Gastrocnemius medialis (tissue), 4 donors: Measurements from ENCODE around the gene FRMD4B. TPM values are rescaled to one million over a fixed set of nuclear protein-coding genes. Genes with fewer than 3 reads are reported as not detected.

Experiments
- ATAC-seq, 2 donors: fragments of 150-250 bp; one replicate each; pipeline ENCODE4 v1.9.1; 2016
- DNase-seq, 2 donors: peaks; one replicate each; pipeline ENCODE4 v3.0.0-alpha.2; 2019
- H3K27ac ChIP-seq, 4 donors: fragments of 200-600 bp; sonication (generic); 1 replicate in 1 of 4; 2 replicates in 3 of 4; pipeline ENCODE4 v1.5.1; 2016 to 2018; ENCODE audit warnings: mild to moderate bottlenecking in 2 of 4, moderate library complexity in 1 of 4
- H3K27me3 ChIP-seq, 3 donors: fragments of 200-600 bp; sonication (generic) in 2 of 3; 1 replicate in 1 of 3; 2 replicates in 2 of 3; pipeline versions ENCODE4 v1.5.1 to v1.6.0; 2016 to 2019; ENCODE audit warnings: mild to moderate bottlenecking in 1 of 3, moderate library complexity in 1 of 3
- H3K36me3 ChIP-seq, 2 donors: fragments of 200-600 bp; sonication (generic) in 1 of 2; one replicate each; pipeline ENCODE4 v1.5.1; 2017 to 2018
- H3K4me1 ChIP-seq, 2 donors: fragments of 200-600 bp; sonication (generic) in 1 of 2; one replicate each; pipeline ENCODE4 v1.5.1; 2016 to 2017; ENCODE audit warnings: mild to moderate bottlenecking in 2 of 2
- H3K4me3 ChIP-seq, 4 donors: fragments of 200-600 bp; sonication (generic) in 3 of 4; 1 replicate in 1 of 4; 2 replicates in 3 of 4; pipeline ENCODE4 v1.5.1; 2016 to 2019; ENCODE audit warnings: mild to moderate bottlenecking in 2 of 4
- H3K9me3 ChIP-seq, 3 donors: fragments of 200-600 bp; sonication (generic) in 2 of 3; 1 replicate in 1 of 3; 2 replicates in 2 of 3; pipeline ENCODE4 v1.5.1; 2016 to 2019
- CTCF ChIP-seq, 5 experiments: fragments of 450-650 bp in 3 of 5; fragments of 200-600 bp in 2 of 5; sonication (generic) in 2 of 5; IDR thresholded peaks in 4 of 5; conservative IDR thresholded peaks in 1 of 5; 1 replicate in 4 of 5; 2 replicates in 1 of 5; pipeline ENCODE4 v1.5.1; 2016 to 2019; ENCODE audit warnings: antibody characterized with exemption in 5 of 5, mild to moderate bottlenecking in 3 of 5, moderate library complexity in 3 of 5
- POLR2A ChIP-seq, 2 donors: fragments of 450-650 bp; IDR thresholded peaks; one replicate each; pipeline ENCODE4 v1.6.1; 2017; ENCODE audit warnings: antibody characterized with exemption in 2 of 2, mild to moderate bottlenecking in 2 of 2, moderate library complexity in 2 of 2
- in situ Hi-C, 4 donors: fragments of 200-750 bp; cut with MboI; loops; one replicate each; pipeline versions ENCODE4 v1.15.0 to v1.8.0; 2017; ENCODE audit warnings: low sequenced_read_pairs in 4 of 4
- intact Hi-C: fragments of 100-400 bp; cut with DNase I; formaldehyde crosslinking; loops from one replicate; pipeline ENCODE4 v1.15.1; 2023; ENCODE audit warnings: low total_unique reads
- total RNA-seq, 4 donors: library from RNA; depleted of rRNA; stranded (reverse); fragments of >200 nt; gene quantifications; one replicate each; pipeline versions ENCODE4 v1.1.0 to v1.2.3, GENCODE V29; 2016

The FRMD4B gene
- total RNA-seq, 4 donors from 2014 or later, result 0.29 to 3.6 (median 1.7) TPM

- intact Hi-C loops (no loop called here), in situ Hi-C loops (loop anchor here in 1 of 4 donors (10.0 kb wide), 1 partner anchor 259 kb away; no protein-coding TSS in a partner anchor)
- no peak for DNase-seq
- H3K4me1 ChIP-seq, result no peaks in the 10 kb centered on the region
- TF ChIP-seq CTCF (IDR thresholded peaks at IDR 0.05 in 4 of 5, conservative IDR thresholded peaks at IDR 0.05 in 1 of 5) (no peak), POLR2A (IDR thresholded peaks at IDR 0.05) (no peak)
- no peaks in the 10 kb centered on the region for H3K9me3 ChIP-seq
- H3K27me3 ChIP-seq, result no peaks in the 10 kb centered on the region
- no peak overlapping the region for H3K4me3 ChIP-seq
- no peaks in the 10 kb centered on the region for H3K36me3 ChIP-seq
- ATAC-seq, result no peak
- H3K27ac ChIP-seq, result no peak overlapping the region
These were observed 27.8 kb upstream of the FRMD4B start for GRCh38 chr3:69413551-69414207.

- DNase-seq, result no peak
- ATAC-seq, result no peak
- no peak overlapping the region for H3K27ac ChIP-seq
- no peak overlapping the region for H3K4me3 ChIP-seq
- no peaks in the 10 kb centered on the region for H3K27me3 ChIP-seq
- intact Hi-C loops, result loop anchor here (2.0 kb wide), 1 partner anchor 251 kb away; no protein-coding TSS in a partner anchor
- H3K4me1 ChIP-seq, result no peaks in the 10 kb centered on the region
- no peaks in the 10 kb centered on the region for H3K9me3 ChIP-seq
- H3K36me3 ChIP-seq, result no peaks in the 10 kb centered on the region
- TF ChIP-seq CTCF (IDR thresholded peaks at IDR 0.05 in 4 of 5, conservative IDR thresholded peaks at IDR 0.05 in 1 of 5) (no peak), POLR2A (IDR thresholded peaks at IDR 0.05) (no peak)
- in situ Hi-C loops, result loop anchor here in 1 of 4 donors (10.0 kb wide), 1 partner anchor 257 kb away; no protein-coding TSS in a partner anchor
These were observed 25.5 kb upstream of the FRMD4B start for GRCh38 chr3:69411346-69411745.

GRCh38 chr3:69410301-69410700 lies 24.4 kb upstream of the FRMD4B start:
- Histone ChIP-seq H3K4me3 (peak overlapping the region in 1 of 4 donors; percentile 17), H3K36me3 (no peaks in the 10 kb centered on the region), H3K4me1 (no peaks in the 10 kb centered on the region), H3K27me3 (no peaks in the 10 kb centered on the region), H3K9me3 (no peaks in the 10 kb centered on the region), H3K27ac (peak overlapping the region in 2 of 4 donors; percentile 10 to 38)
- peak; percentile 29 to 78 (median 56) for TF ChIP-seq CTCF (IDR thresholded peaks at IDR 0.05 in 4 of 5, conservative IDR thresholded peaks at IDR 0.05 in 1 of 5)
- TF ChIP-seq POLR2A (IDR thresholded peaks at IDR 0.05), result no peak
- intact Hi-C loops, result loop anchor here (2.0 kb wide), 1 partner anchor 250 kb away; no protein-coding TSS in a partner anchor
- peak; percentile 26 to 50 for DNase-seq
- in situ Hi-C loops, result loop anchor here in 1 of 4 donors (10.0 kb wide), 1 partner anchor 256 kb away; no protein-coding TSS in a partner anchor
- ATAC-seq, result peak; percentile 69 to 87

GRCh38 chr3:69409831-69410230 lies 23.9 kb upstream of the FRMD4B start:
- H3K27ac ChIP-seq, result peak overlapping the region in 2 of 4 donors; percentile 10 to 38
- H3K27me3 ChIP-seq, result no peaks in the 10 kb centered on the region
- DNase-seq (no peak), ATAC-seq (peak; percentile 26 to 59)
- no peak for TF ChIP-seq CTCF (IDR thresholded peaks at IDR 0.05 in 4 of 5, conservative IDR thresholded peaks at IDR 0.05 in 1 of 5)
- TF ChIP-seq POLR2A (IDR thresholded peaks at IDR 0.05), result no peak
- intact Hi-C loops (loop anchor here (2.0 to 5.0 kb wide), 2 partner anchors 103 to 249 kb away; no protein-coding TSS in a partner anchor), in situ Hi-C loops (loop anchor here in 3 of 4 donors (10.0 kb wide), 2 partner anchors 245 to 255 kb away; no protein-coding TSS in a partner anchor)
- H3K4me1 ChIP-seq, result no peaks in the 10 kb centered on the region
- H3K36me3 ChIP-seq, result no peaks in the 10 kb centered on the region
- peak overlapping the region in 1 of 4 donors; percentile 17 for H3K4me3 ChIP-seq
- H3K9me3 ChIP-seq, result no peaks in the 10 kb centered on the region
